GM15510 (cell line): ENCODE results near the gene SLC6A19.

Source experiments
- POLR2A ChIP-seq: IDR thresholded peaks from 3 replicates; pipeline ENCODE4 v1.6.1; 2011; ENCODE audit warnings: borderline replicate concordance; ENCODE audit not compliant: insufficient read length; ENCODE audit errors: extremely low read depth

SLC6A19 gene

DNA sequence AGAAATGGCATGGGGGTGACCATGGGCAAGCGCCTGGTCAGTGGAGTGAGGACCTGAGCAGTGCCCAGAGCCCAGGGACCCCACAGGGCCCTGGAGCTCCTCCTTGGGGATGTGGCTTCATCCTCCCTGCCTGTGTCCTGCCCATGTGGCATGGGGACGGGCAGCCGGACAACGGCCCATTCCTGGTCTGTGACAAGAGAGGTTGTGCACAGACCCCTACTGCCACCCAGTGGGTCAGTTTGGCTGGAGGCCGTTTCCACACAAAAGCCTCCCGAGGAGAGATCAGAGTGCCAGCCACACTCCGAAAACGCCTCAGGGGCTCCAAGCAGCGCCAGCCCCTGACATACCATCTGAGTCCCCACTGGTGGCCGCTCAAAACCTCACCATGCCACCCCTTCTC is 43.6 kb downstream of the SLC6A19 start:
- TF ChIP-seq POLR2A: no peak

DNA sequence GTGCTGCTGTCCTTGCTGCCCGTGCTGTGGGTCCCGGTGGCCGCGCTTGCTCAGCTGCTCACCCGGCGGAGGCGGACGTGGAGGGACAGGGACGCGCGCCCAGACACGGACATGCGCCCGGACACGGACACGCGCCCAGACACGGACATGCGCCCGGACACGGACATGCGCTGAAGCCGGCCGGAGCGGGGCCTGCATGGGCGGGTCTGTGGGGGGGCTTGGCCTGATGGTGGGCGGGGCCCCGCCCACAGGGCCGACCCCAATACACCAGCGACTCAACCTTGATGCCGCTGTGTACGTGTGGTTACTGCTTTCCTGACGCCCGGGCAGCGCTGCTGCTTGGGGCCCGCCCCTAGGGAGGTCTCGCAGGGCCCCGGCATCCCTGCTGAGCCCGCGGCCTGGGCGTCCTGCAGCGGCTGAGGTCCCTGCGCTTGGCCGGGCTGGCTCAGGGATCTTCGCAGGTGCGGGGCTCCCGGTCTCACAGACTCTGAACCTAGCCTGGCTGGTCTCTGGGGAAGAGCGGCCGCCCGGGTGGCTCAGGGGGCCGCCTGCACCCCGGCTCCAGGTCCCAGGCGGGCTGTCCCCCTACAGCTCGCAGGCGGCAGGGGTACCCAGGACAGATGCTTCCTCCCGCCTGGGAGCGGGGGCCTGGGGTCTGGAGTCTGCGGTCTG is 44.6 kb downstream of the SLC6A19 start:
- TF ChIP-seq POLR2A: no peak

DNA sequence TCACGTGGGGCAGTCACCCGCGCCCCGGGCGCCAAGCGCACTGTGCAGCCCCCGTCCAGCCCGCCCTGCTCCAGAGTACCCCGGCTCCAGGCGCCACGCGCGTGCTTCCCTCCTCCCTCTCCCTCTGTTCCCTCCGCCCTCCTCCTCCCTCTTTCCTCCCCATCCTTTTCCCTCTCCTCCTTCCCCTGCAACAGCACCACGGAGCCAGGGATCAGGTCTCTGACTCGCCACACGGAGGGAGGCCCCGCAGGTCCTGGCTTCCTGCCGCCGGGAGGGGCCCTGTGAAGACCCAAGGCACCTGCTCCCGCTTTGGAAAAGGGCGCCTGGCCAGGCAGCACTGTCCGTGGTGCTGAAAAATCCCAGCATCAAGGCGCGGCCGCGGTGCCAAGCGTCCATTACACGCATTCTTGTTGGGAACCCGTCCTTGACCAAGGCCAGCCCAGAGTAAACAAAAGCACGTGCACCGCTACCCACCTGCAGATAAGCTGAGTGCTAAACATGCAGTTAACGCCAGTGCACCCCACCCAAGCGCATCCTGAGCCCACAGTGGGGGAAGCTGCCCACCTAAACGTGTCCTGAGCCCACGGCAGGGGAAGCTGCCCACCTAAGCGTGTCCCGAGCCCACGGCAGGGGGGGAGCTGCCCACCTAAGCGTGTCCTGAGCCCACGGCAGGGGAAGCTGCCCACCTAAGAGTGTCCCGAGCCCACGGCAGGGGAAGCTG is 45.5 kb downstream of the SLC6A19 start:
- no peak for TF ChIP-seq POLR2A

DNA sequence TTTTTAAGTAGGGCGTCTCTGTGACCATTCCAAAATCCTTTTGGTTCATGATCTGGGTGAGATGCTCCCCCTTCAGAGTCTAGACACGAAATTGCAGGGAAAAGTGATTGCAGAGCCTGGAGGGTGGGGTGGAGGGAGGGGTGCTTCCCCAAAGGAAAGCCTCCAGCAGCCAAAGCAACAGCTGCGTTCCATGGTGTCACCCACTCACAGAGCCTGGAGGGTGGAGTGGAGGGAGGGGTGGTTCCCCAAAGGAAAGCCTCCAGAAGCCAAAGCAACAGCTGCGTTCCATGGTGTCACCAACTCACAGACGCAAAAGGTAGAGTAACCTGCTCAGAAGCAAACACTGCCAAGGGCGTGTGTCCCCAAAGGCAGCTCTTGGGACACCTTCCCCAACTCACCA is 46.4 kb downstream of the SLC6A19 start:
- TF ChIP-seq POLR2A: no peak

- TF ChIP-seq POLR2A: no peak
Measured at GRCh38 chr5:1249366-1250280, 48.2 kb downstream of the SLC6A19 start.

GRCh38 chr5:1251678-1252580 is 50.5 kb downstream of the SLC6A19 start:
- no peak for TF ChIP-seq POLR2A

DNA sequence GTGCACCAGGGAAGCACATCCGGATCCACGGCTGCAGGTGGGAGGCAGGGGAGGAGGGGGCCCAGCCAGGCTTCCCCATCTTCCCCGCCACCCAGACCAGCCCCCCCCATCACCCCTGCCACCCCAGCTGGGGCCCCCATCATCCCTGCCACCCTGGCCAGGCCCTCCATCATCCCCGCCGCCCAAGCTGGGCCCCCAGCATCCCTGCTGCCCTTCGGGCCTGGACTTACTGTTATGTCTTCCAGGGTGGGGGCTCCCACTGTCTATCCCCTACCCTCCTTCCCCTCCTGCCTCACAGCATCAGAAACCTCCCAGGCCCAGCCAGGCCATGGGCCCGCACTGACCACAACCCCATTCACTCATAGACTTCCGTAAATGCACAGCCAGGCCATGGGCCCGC is 51.3 kb downstream of the SLC6A19 start:
- TF ChIP-seq POLR2A: no peak

GRCh38 chr5:1253456-1254105 is 52.2 kb downstream of the SLC6A19 start:
- TF ChIP-seq POLR2A: no peak

DNA sequence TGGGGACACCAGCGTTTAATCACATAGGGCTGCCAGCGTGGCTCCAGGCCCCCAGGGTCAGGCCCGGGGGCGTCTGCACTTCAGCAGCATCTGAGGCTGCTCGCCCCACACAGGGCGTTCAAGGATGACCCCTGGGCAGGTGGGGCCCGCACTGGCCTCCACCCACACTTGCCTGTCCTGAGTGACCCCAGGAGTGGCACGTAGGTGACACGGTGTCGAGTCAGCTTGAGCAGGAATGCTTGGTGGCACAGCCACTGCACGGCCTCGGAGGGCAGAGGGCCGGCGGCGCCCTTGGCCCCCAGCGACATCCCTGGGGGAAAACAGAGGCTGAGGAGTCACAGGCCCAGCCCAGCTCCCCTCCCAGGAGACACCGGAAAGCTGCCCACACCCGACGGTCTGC is 52.8 kb downstream of the SLC6A19 start:
- TF ChIP-seq POLR2A: no peak

GRCh38 chr5:1255081-1255561 is 53.7 kb downstream of the SLC6A19 start:
- TF ChIP-seq POLR2A: no peak

DNA sequence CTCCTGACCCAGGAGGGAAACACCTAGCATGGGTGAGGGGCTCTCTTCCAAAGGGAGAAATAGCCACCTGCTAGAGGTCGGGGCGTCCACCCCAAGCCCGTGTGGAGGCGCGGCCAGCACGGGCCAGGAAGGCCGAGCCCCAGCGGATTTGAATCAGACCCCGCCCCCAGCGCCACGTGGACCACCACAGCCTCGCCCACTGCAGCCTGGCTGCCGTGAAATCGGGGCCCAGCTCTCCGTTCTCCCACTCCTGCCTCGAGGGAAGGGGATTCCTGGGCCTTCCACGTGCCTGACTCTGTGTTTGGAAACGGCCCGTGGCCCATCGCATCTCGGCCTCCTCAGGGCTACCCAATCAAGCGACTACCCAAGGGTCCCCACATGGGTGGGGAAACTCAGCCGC is 55.4 kb downstream of the SLC6A19 start:
- no peak for TF ChIP-seq POLR2A

GRCh38 chr5:1257363-1257762 is 56.0 kb downstream of the SLC6A19 start:
- TF ChIP-seq POLR2A: no peak

DNA sequence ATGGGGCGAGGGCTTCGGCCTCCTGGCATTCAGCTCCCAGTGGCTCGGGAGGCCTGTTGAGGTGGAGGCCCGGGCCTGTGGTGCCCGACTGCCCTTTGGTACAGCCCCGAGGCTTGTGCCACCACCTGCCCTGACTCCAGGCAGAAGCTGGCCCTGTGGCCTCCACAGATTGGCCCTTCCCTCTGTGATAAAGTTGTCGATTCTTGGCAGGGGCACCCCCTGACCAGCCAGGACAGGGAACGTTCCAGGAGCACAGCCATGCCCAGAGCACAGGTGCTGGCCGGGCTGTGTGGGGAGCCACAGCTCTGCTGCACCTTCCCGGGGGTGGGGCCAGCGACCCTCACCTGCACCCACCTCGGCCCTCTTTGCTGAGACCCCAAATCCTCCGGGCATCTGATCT is 56.4 kb downstream of the SLC6A19 start:
- no peak for TF ChIP-seq POLR2A
